OCI-LY3 (cell line): ENCODE results near the gene NAA11.

Experiments used
- H2AFZ ChIP-seq: fragments of 200-600, 300-600 bp; shearing (Covaris generic); 2 replicates; pipeline ENCODE4 v1.6.0; 2014; ENCODE audit warnings: antibody characterized with exemption, low read depth, low read length
- H3K27ac ChIP-seq: fragments of 200-600, 300-600 bp; sonication (generic); 2 replicates; pipeline ENCODE4 v1.5.1; 2014; ENCODE audit warnings: mild to moderate bottlenecking, low read length, moderate library complexity, mixed read lengths
- H3K27me3 ChIP-seq: fragments of 200-600, 300-600 bp; sonication (generic); 2 replicates; pipeline ENCODE4 v1.6.1; 2014; ENCODE audit warnings: low read depth, low read length, mixed read lengths
- H3K36me3 ChIP-seq: fragments of 200-600, 300-600 bp; sonication (generic); replicated peaks from 2 replicates; pipeline ENCODE3; 2014; ENCODE audit warnings: low read depth, low read length, mixed read lengths
- H3K4me1 ChIP-seq: fragments of 300-600, 200-600 bp; sonication (generic); 2 replicates; pipeline ENCODE4 v1.6.1; 2014; ENCODE audit warnings: low read length, mixed read lengths
- H3K4me2 ChIP-seq: fragments of 200-600, 300-600 bp; sonication (generic); 2 replicates; pipeline ENCODE4 v1.6.1; 2014; ENCODE audit warnings: low read length, mixed read lengths
- H3K4me3 ChIP-seq: fragments of 300-600, 200-600 bp; sonication (generic); 2 replicates; pipeline ENCODE4 v1.5.1; 2014; ENCODE audit warnings: antibody characterized with exemption, mild to moderate bottlenecking, low read length, moderate library complexity
- H3K79me2 ChIP-seq: fragments of 300-600, 200-600 bp; shearing (Covaris generic); 2 replicates; pipeline ENCODE4 v1.6.1; 2014; ENCODE audit warnings: mild to moderate bottlenecking, low read length, mixed read lengths
- H3K9ac ChIP-seq: fragments of 300-600, 200-600 bp; shearing (Covaris generic); 2 replicates; pipeline ENCODE4 v1.6.0; 2014; ENCODE audit warnings: mild to moderate bottlenecking, low read length, moderate library complexity
- H3K9me3 ChIP-seq: fragments of 200-600, 300-600 bp; shearing (Covaris generic); 2 replicates; pipeline ENCODE4 v1.6.1; 2014; ENCODE audit warnings: low read length, mixed read lengths; ENCODE audit not compliant: insufficient read depth
- H4K20me1 ChIP-seq: fragments of 200-600, 300-600 bp; sonication (generic); 2 replicates; pipeline ENCODE4 v1.6.1; 2016; ENCODE audit warnings: low read length, mixed read lengths; ENCODE audit not compliant: insufficient read depth
- CTCF ChIP-seq: fragments of 200-600, 300-600 bp; sonication (generic); IDR thresholded peaks from 2 replicates; pipeline ENCODE4 v1.5.1; 2014; ENCODE audit warnings: antibody characterized with exemption, low read length, low read depth
- EZH2phosphoT487 ChIP-seq: fragments of 200-600 bp; shearing (Covaris generic); IDR thresholded peaks from 2 replicates; pipeline ENCODE4 v1.6.1; 2018; ENCODE audit warnings: antibody characterized with exemption, mixed run types, low read depth

NAA11 gene

GRCh38 chr4:79317711-79318110 is 8.2 kb downstream of the NAA11 start:
- Histone ChIP-seq H3K27me3 (no peaks in the 10 kb centered on the region), H3K4me3 (no peak overlapping the region), H3K9ac (no peak overlapping the region), H3K79me2 (no peaks in the 10 kb centered on the region), H3K4me1 (no peaks in the 10 kb centered on the region), H3K4me2 (no peak overlapping the region), H4K20me1 (no peaks in the 10 kb centered on the region), H2AFZ (no peak overlapping the region), H3K9me3 (no peaks in the 10 kb centered on the region), H3K27ac (no peak overlapping the region), H3K36me3 (no peaks in the 10 kb centered on the region)
- TF ChIP-seq EZH2phosphoT487: no peak
- TF ChIP-seq CTCF: no peak

- no peaks in the 10 kb centered on the region for H3K9me3 ChIP-seq
- H3K4me3 ChIP-seq: no peak overlapping the region
- TF ChIP-seq CTCF: no peak
- H3K79me2 ChIP-seq: no peaks in the 10 kb centered on the region
- peaks cover 2% of the 10 kb centered on the region for H3K4me1 ChIP-seq
- no peak overlapping the region for H3K9ac ChIP-seq
- no peaks in the 10 kb centered on the region for H3K36me3 ChIP-seq
- no peaks in the 10 kb centered on the region for H3K27me3 ChIP-seq
- no peak overlapping the region for H3K4me2 ChIP-seq
- H4K20me1 ChIP-seq: no peaks in the 10 kb centered on the region
- no peak overlapping the region for H3K27ac ChIP-seq
- H2AFZ ChIP-seq: no peak overlapping the region
These were observed 10.0 kb downstream of the NAA11 start for GRCh38 chr4:79315891-79316290.

- TF ChIP-seq CTCF (no peak), EZH2phosphoT487 (no peak)
These were observed 14.6 kb downstream of the NAA11 start for GRCh38 chr4:79311279-79311678.

GRCh38 chr4:79308971-79309370 is 16.9 kb downstream of the NAA11 start:
- Histone ChIP-seq H3K4me3 (no peak overlapping the region), H3K4me2 (no peak overlapping the region), H3K9ac (no peak overlapping the region), H3K36me3 (no peaks in the 10 kb centered on the region), H4K20me1 (no peaks in the 10 kb centered on the region), H3K27me3 (no peaks in the 10 kb centered on the region), H3K9me3 (no peaks in the 10 kb centered on the region), H2AFZ (no peak overlapping the region), H3K79me2 (no peaks in the 10 kb centered on the region), H3K4me1 (peaks cover 9% of the 10 kb centered on the region), H3K27ac (no peak overlapping the region)
- TF ChIP-seq EZH2phosphoT487 (no peak), CTCF (no peak)

More at GRCh38 chr4:79311279-79311678, 14.6 kb downstream of the NAA11 start:
- no peak overlapping the region for H2AFZ ChIP-seq
- no peak overlapping the region for H3K4me3 ChIP-seq
- no peaks in the 10 kb centered on the region for H4K20me1 ChIP-seq
- no peak overlapping the region for H3K4me2 ChIP-seq
- H3K36me3 ChIP-seq: no peaks in the 10 kb centered on the region
- no peak overlapping the region for H3K9ac ChIP-seq
- no peaks in the 10 kb centered on the region for H3K9me3 ChIP-seq
- H3K4me1 ChIP-seq: peaks cover 9% of the 10 kb centered on the region
- no peaks in the 10 kb centered on the region for H3K79me2 ChIP-seq
- H3K27ac ChIP-seq: no peak overlapping the region
- no peaks in the 10 kb centered on the region for H3K27me3 ChIP-seq
